ENCODE results near the gene NEIL3.

DNA sequence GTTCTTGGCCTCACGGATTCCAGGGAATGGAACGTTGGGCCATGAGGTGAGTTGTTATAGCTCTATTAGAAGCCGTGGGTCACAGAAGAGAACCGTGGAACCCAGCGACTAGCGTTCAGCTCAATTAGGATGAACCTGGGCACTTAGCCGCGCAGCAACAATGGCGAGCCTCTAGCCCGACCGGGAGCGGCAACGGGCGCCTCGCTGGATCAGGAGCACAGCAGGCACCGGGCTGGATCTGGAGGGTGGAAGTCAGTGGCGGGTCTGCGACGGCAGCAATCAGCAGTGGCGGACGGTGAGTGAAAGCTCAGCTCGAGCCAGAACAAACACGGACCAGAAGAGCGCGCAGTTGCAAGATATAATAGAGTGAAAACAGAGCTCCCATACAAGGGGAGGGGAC lies 98.3 kb downstream of the NEIL3 start:
- TF ChIP-seq CTCF (IDR thresholded peaks at IDR 0.05) = no peak
- no peak for TF ChIP-seq POLR2A (IDR thresholded peaks at IDR 0.05)

Measured in testis (tissue), 2 donors.